ENCODE data around the gene COL11A2. TPM values are rescaled to one million over a fixed set of nuclear protein-coding genes. Genes with fewer than 3 reads are reported as not detected.

COL11A2 gene
- total and polyA plus RNA-seq, 2 donors (not counting 3 experiments of a cell fraction or from before 2014, with no cell fraction given): 0.65 to 1.3 TPM

GRCh38 chr6:33177552-33178446, 14.5 kb downstream of the COL11A2 start:
- Histone ChIP-seq H3K27ac (ENCODE audit: insufficient read depth, low read depth, low read length) (no peak overlapping the region), H3K4me1 (ENCODE audit: control insufficient read depth, extremely low read depth, insufficient read depth, low read length) (no peaks in the 10 kb centered on the region), H3K4me3 (replicated peaks in 1 of 3; ENCODE audit: insufficient read depth in 1 of 3, low read depth in 1 of 3, low read length in 3 of 3) (no peak overlapping the region), H3K9ac (replicated peaks; ENCODE audit: extremely low read depth, insufficient read depth, low read length) (no peak overlapping the region), H3K9me3 (replicated peaks; ENCODE audit: control insufficient read depth, insufficient read depth, low read length) (no peaks in the 10 kb centered on the region), H3K79me2 (ENCODE audit: control insufficient read depth, insufficient read depth, low read length) (no peaks in the 10 kb centered on the region), H3K9me1 (replicated peaks; ENCODE audit: control insufficient read depth, extremely low read depth, insufficient read depth, low read length) (no peaks in the 10 kb centered on the region), H3K27me3 (ENCODE audit: control insufficient read depth in 2 of 2, insufficient read depth in 2 of 2, low read length in 2 of 2) (no peaks in the 10 kb centered on the region), H3K4me2 (ENCODE audit: insufficient read depth, low read length) (no peak overlapping the region), H3K36me3 (ENCODE audit: control insufficient read depth in 2 of 2, extremely low read depth in 1 of 2, insufficient read depth in 2 of 2, low read length in 2 of 2) (no peaks in the 10 kb centered on the region), H4K20me1 (replicated peaks; ENCODE audit: control insufficient read depth, extremely low read depth, insufficient read depth, low read length) (no peaks in the 10 kb centered on the region), H2AFZ (ENCODE audit: low read depth, low read length) (no peak overlapping the region)
- DNase-seq (ENCODE audit: low read depth, low spot score): no peak
- FAIRE-seq: no peak
- TF ChIP-seq JUN (IDR thresholded peaks at IDR 0.05; ENCODE audit: borderline replicate concordance, insufficient read depth, insufficient read length, low read depth) (no peak), GATA2 (IDR thresholded peaks at IDR 0.05; ENCODE audit: insufficient read depth, insufficient read length, low read depth, low read length) (no peak), MYC (IDR thresholded peaks at IDR 0.05; ENCODE audit: low read depth, low read length) (no peak), EZH2 (IDR thresholded peaks at IDR 0.05; ENCODE audit: borderline replicate concordance, low read depth, low read length, severe bottlenecking) (no peak), POLR2AphosphoS5 (IDR thresholded peaks at IDR 0.05; ENCODE audit: insufficient read depth, low read depth, low read length) (no peak), FOS (IDR thresholded peaks at IDR 0.05; ENCODE audit: borderline replicate concordance, insufficient read depth, low read length) (no peak), POLR2A (IDR thresholded peaks at IDR 0.05; ENCODE audit: low read depth, low read length) (no peak), CTCF (IDR thresholded peaks at IDR 0.05; ENCODE audit: extremely low read depth in 1 of 2, insufficient read depth in 1 of 2, low read depth in 1 of 2, low read length in 2 of 2) (no peak)
- TF ChIP-seq, protein P1, sequence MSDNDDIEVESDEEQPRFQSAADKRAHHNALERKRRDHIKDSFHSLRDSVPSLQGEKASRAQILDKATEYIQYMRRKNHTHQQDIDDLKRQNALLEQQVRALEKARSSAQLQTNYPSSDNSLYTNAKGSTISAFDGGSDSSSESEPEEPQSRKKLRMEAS (IDR thresholded peaks at IDR 0.05; ENCODE audit: insufficient read depth, insufficient read length): no peak
- CTCF ChIA-PET: interaction anchor here (1.3 kb wide), 1 partner anchor 70 kb away, joined by 3 read pairs; no protein-coding TSS in a partner anchor
- dilution Hi-C loops (cut with MboI; ENCODE audit: extremely low pct_ligation_motif_present, low sequenced_read_pairs): no loop called here
- BruUV-seq (replicated peaks): no TSS peak
- POLR2A ChIA-PET: no interaction called here
- intact Hi-C loops (cut with micrococcal nuclease): no loop called here

Measured in endothelial cell of umbilical vein (primary cell).